ENCODE measurements around the gene MRPL30.

The MRPL30 gene

DNA sequence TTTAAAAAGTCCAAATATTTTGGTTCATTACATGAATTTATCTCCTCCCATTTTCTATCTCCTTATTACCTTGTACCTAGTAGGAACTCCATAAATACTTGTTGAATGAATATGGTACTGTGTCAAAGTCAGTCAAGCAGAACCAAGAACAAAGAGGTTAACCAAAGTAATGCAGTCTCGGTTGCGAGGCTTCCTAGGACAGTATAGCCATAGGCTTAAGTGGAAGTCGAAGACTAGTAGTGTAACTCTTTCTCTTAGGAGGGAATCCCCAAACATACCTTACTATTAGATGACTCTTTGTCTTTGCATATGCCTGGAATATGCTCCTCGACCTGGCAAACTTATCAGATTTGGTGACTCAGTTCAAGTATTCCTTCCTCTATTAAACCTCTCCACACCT, 21.4 kb upstream of the MRPL30 start:
- H3K36me3 ChIP-seq (ENCODE audit: insufficient read depth, low read length): no peaks in the 10 kb centered on the region
- no peak overlapping the region for H3K9ac ChIP-seq (ENCODE audit: low read depth, low read length, poor library complexity, severe bottlenecking)
- no peak overlapping the region for H3K4me3 ChIP-seq (ENCODE audit: low read length, poor library complexity, severe bottlenecking)
- no peaks in the 10 kb centered on the region for H3K9me3 ChIP-seq (ENCODE audit: insufficient read depth, low read depth, low read length)
- H2AFZ ChIP-seq (ENCODE audit: low read length): no peak overlapping the region
- H3K27me3 ChIP-seq (ENCODE audit: insufficient read depth, low read length, poor library complexity, severe bottlenecking): no peaks in the 10 kb centered on the region
- H3K9me2 ChIP-seq (replicated peaks; ENCODE audit: low read depth, low read length): no peaks in the 10 kb centered on the region
- peaks cover 30% of the 10 kb centered on the region for H3K4me1 ChIP-seq (ENCODE audit: insufficient read depth, low read length, poor library complexity, severe bottlenecking)
- TF ChIP-seq, protein P1, sequence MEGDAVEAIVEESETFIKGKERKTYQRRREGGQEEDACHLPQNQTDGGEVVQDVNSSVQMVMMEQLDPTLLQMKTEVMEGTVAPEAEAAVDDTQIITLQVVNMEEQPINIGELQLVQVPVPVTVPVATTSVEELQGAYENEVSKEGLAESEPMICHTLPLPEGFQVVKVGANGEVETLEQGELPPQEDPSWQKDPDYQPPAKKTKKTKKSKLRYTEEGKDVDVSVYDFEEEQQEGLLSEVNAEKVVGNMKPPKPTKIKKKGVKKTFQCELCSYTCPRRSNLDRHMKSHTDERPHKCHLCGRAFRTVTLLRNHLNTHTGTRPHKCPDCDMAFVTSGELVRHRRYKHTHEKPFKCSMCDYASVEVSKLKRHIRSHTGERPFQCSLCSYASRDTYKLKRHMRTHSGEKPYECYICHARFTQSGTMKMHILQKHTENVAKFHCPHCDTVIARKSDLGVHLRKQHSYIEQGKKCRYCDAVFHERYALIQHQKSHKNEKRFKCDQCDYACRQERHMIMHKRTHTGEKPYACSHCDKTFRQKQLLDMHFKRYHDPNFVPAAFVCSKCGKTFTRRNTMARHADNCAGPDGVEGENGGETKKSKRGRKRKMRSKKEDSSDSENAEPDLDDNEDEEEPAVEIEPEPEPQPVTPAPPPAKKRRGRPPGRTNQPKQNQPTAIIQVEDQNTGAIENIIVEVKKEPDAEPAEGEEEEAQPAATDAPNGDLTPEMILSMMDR (conservative IDR thresholded peaks at IDR 0.05; ENCODE audit: low read length): no peak
- no peak for TF ChIP-seq EZH2phosphoT487 (IDR thresholded peaks at IDR 0.05; ENCODE audit: borderline replicate concordance)
- H4K20me1 ChIP-seq (ENCODE audit: insufficient read depth, low read length, poor library complexity, severe bottlenecking): no peaks in the 10 kb centered on the region
- no peak overlapping the region for H3K4me2 ChIP-seq (ENCODE audit: low read depth, low read length, poor library complexity, severe bottlenecking)
- no peaks in the 10 kb centered on the region for H3F3A ChIP-seq (ENCODE audit: low read depth)
- H3K79me2 ChIP-seq (ENCODE audit: insufficient read depth, low read length): peaks cover 21% of the 10 kb centered on the region

DNA sequence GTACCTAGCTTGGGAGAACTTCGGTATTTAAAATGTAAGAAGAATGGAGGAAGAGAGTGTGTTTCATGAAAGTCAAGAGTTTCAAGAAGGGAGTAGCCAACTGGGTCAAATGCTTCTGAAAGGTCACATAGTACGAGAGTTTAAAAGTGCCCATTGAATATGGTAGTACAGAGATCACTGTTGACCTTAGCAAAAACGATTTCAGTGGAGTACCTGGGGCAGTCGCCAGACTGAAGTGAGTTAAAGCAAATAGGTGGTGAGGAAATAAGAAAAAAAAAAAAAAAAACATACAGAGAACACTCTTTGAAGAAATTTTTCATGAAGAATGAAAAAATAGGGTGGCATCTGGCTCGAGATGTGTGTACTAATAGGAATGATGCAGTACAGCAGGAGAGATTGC, 14.8 kb upstream of the MRPL30 start:
- no peaks in the 10 kb centered on the region for H3K79me2 ChIP-seq (ENCODE audit: insufficient read depth, low read length)
- no peak overlapping the region for H2AFZ ChIP-seq (ENCODE audit: low read length)
- TF ChIP-seq, protein P1 (conservative IDR thresholded peaks at IDR 0.05; ENCODE audit: low read length): no peak
- peaks cover 9% of the 10 kb centered on the region; the same call in 1 of the 2 replicates for H3K36me3 ChIP-seq (ENCODE audit: insufficient read depth, low read length)
- no peak overlapping the region for H3K4me3 ChIP-seq (ENCODE audit: low read length, poor library complexity, severe bottlenecking)
- H3K9ac ChIP-seq (ENCODE audit: low read depth, low read length, poor library complexity, severe bottlenecking): no peak overlapping the region
- no peaks in the 10 kb centered on the region for H3K27me3 ChIP-seq (ENCODE audit: insufficient read depth, low read length, poor library complexity, severe bottlenecking)
- H4K20me1 ChIP-seq (ENCODE audit: insufficient read depth, low read length, poor library complexity, severe bottlenecking): no peaks in the 10 kb centered on the region
- H3K4me2 ChIP-seq (ENCODE audit: low read depth, low read length, poor library complexity, severe bottlenecking): no peak overlapping the region
- peaks cover 5% of the 10 kb centered on the region for H3K4me1 ChIP-seq (ENCODE audit: insufficient read depth, low read length, poor library complexity, severe bottlenecking)
- H3K9me2 ChIP-seq (replicated peaks; ENCODE audit: low read depth, low read length): no peaks in the 10 kb centered on the region
- no peaks in the 10 kb centered on the region for H3F3A ChIP-seq (ENCODE audit: low read depth)
- no peaks in the 10 kb centered on the region for H3K9me3 ChIP-seq (ENCODE audit: insufficient read depth, low read depth, low read length)

DNA sequence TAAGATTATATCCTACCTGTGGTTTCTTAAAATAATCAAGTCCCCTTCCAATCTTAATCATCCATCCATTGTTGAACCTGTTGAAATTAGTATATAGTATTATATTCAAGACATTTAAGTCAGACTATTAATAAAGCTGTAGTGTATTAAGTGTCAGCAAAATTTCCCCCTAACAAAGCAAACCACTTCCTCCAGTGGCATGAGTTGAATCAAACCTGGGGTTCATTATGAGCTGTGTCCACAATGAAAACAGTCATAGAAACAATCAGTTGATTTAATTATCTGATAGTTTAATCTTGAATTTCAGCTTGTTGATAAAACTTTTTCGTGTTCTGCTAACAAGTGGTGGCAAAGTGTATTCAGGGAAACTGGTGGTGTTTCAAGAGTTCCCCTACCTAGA, 11.4 kb upstream of the MRPL30 start:
- Histone ChIP-seq H3K9me3 (ENCODE audit: insufficient read depth, low read depth, low read length) (no peaks in the 10 kb centered on the region), H4K20me1 (ENCODE audit: insufficient read depth, low read length, poor library complexity, severe bottlenecking) (no peaks in the 10 kb centered on the region), H3K4me2 (ENCODE audit: low read depth, low read length, poor library complexity, severe bottlenecking) (no peak overlapping the region), H2AFZ (ENCODE audit: low read length) (no peak overlapping the region), H3K4me1 (ENCODE audit: insufficient read depth, low read length, poor library complexity, severe bottlenecking) (peaks cover 5% of the 10 kb centered on the region), H3K9me2 (replicated peaks; ENCODE audit: low read depth, low read length) (no peaks in the 10 kb centered on the region), H3K79me2 (ENCODE audit: insufficient read depth, low read length) (no peaks in the 10 kb centered on the region), H3K4me3 (ENCODE audit: low read length, poor library complexity, severe bottlenecking) (no peak overlapping the region), H3F3A (ENCODE audit: low read depth) (no peaks in the 10 kb centered on the region), H3K36me3 (ENCODE audit: insufficient read depth, low read length) (peaks cover 9% of the 10 kb centered on the region; the same call in 1 of the 2 replicates), H3K27me3 (ENCODE audit: insufficient read depth, low read length, poor library complexity, severe bottlenecking) (no peaks in the 10 kb centered on the region), H3K9ac (ENCODE audit: low read depth, low read length, poor library complexity, severe bottlenecking) (no peak overlapping the region)
- TF ChIP-seq EZH2phosphoT487 (IDR thresholded peaks at IDR 0.05; ENCODE audit: borderline replicate concordance): no peak
- TF ChIP-seq, protein P1 (conservative IDR thresholded peaks at IDR 0.05; ENCODE audit: low read length): no peak

Measured in Loucy (cell line).